BLaER1 treated with 17β-estradiol and CSF1 and Interleukin-3, amounts not matched to agents 10 nM and 100 nM (cell line): Measurements from ENCODE around the gene LIF.

Experiments used
- H3K27ac ChIP-seq, 11 experiments: shearing (Covaris generic); formaldehyde crosslinking; 2 replicates each; pipeline ENCODE4 v1.8.1; 2022
- H3K27me3 ChIP-seq, 11 experiments: shearing (Covaris generic); formaldehyde crosslinking; 2 replicates each; pipeline ENCODE4 v1.8.1; 2022
- H3K36me3 ChIP-seq, 11 experiments: shearing (Covaris generic); formaldehyde crosslinking; 2 replicates each; pipeline ENCODE4 v1.8.1; 2022
- H3K4me1 ChIP-seq, 10 experiments: shearing (Covaris generic); formaldehyde crosslinking; 2 replicates each; pipeline ENCODE4 v1.8.1; 2022
- H3K4me2 ChIP-seq, 11 experiments: shearing (Covaris generic); formaldehyde crosslinking; 2 replicates each; pipeline ENCODE4 v1.8.1; 2022
- H3K4me3 ChIP-seq, 10 experiments: shearing (Covaris generic); formaldehyde crosslinking; 2 replicates each; pipeline ENCODE4 v1.8.1; 2022
- H3K9ac ChIP-seq, 11 experiments: shearing (Covaris generic); formaldehyde crosslinking; 2 replicates each; pipeline ENCODE4 v1.8.1; 2022
- H3K9me3 ChIP-seq, 11 experiments: shearing (Covaris generic); formaldehyde crosslinking; replicated peaks in 1 of 11; 2 replicates each; pipeline ENCODE4 v1.8.1; 2022
- H4K20me1 ChIP-seq, 11 experiments: shearing (Covaris generic); formaldehyde crosslinking; 2 replicates each; pipeline ENCODE4 v1.8.1; 2022
- Cebpa-rat ChIP-seq, 11 experiments: shearing (Covaris generic); IDR thresholded peaks; 2 replicates each; pipeline ENCODE4 v1.8.1; 2022

The LIF gene

DNA sequence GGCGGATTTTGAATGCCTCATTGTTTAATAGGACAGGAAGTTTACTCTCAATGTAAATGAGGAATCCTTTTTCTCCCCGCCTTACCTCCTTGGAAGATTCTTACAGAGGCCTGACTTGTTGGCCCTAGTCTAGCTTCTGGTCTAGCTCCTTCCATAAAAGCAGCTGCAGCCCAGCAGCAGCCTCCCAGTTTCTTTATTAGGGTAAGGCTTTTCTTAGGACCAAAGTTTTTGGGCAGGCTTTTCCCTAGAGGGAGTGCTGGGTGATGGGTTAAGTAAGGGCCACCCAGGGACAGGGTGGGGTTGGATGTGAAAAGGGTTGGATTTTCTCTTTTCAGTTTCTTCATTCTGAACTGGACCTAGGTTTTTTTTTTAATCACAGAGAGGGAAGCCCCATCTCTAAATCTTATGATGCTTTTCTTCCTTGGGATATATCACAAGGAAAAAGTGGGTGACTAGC lies 49.7 kb downstream of the LIF start:
- H3K9me3 ChIP-seq, result no peaks in the 10 kb centered on the region
- H3K4me1 ChIP-seq, result peaks cover 19 to 63% (median 43%) of the 10 kb centered on the region in 10 experiments
- no peaks in the 10 kb centered on the region for H3K27me3 ChIP-seq
- 0 out of 22 replicates have a peak, but pooled peaks of 1 of the 11 experiments have one; percentile 3 for TF ChIP-seq Cebpa-rat (IDR thresholded peaks at IDR 0.05)
- H4K20me1 ChIP-seq, result no peaks in the 10 kb centered on the region
- H3K4me3 ChIP-seq, result no peak overlapping the region
- peak overlapping the region; percentile 62 to 84 (median 74) for H3K4me2 ChIP-seq
- H3K27ac ChIP-seq, result peak overlapping the region in 10 of 11 experiments; percentile 15 to 73 (median 65); a peak in 18 of 22 replicates
- no peaks in the 10 kb centered on the region for H3K36me3 ChIP-seq
- peak overlapping the region in 8 of 11 experiments; percentile 19 to 58 (median 40); a peak in 14 of 22 replicates for H3K9ac ChIP-seq

DNA sequence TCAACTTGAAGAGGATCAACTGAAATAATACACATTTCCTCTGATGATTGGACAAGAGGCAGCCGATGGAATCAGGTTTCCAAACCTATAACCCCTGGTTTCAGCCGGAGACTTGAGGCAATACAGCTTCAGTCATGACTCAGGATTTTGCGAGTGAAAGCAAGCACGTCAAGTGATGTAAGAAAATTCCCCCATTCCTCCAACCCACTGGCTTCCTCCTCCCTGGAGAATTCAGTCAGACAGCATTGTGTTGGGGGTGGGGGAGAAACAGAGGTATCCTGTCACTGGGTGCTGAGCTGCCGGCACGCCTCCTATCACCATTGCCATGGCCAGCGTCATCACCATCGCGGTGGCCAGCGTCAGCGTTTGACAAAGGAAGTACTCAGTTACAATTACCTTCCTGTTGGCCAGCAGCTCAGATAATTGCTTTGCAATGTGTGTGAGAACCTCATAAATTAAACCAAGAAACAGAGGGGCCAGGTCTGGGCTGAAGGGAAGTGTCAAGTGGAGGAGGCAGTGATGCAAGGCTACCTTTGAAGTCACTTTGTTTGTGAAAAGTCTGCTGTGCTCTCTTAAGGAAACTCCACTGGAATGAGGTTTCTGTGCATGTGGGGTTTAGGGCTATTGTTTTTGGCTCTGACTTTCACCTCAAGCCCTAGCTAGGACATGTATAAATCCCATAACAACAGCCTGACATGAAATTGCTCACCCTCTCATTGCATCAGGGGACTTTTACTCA lies 50.2 kb downstream of the LIF start:
- Histone ChIP-seq H3K27ac (peak overlapping the region in 10 of 11 experiments; percentile 15 to 73 (median 65); a peak in 18 of 22 replicates), H3K4me2 (peak overlapping the region; percentile 62 to 84 (median 74)), H4K20me1 (no peaks in the 10 kb centered on the region), H3K4me3 (no peak overlapping the region), H3K9ac (peak overlapping the region in 8 of 11 experiments; percentile 19 to 58 (median 40); a peak in 14 of 22 replicates), H3K36me3 (no peaks in the 10 kb centered on the region), H3K4me1 (peaks cover 19 to 65% (median 44%) of the 10 kb centered on the region in 10 experiments), H3K27me3 (no peaks in the 10 kb centered on the region), H3K9me3 (no peaks in the 10 kb centered on the region)
- peak in 1 of 11 experiments; percentile 33; a peak in 3 of 22 replicates for TF ChIP-seq Cebpa-rat (IDR thresholded peaks at IDR 0.05)

DNA sequence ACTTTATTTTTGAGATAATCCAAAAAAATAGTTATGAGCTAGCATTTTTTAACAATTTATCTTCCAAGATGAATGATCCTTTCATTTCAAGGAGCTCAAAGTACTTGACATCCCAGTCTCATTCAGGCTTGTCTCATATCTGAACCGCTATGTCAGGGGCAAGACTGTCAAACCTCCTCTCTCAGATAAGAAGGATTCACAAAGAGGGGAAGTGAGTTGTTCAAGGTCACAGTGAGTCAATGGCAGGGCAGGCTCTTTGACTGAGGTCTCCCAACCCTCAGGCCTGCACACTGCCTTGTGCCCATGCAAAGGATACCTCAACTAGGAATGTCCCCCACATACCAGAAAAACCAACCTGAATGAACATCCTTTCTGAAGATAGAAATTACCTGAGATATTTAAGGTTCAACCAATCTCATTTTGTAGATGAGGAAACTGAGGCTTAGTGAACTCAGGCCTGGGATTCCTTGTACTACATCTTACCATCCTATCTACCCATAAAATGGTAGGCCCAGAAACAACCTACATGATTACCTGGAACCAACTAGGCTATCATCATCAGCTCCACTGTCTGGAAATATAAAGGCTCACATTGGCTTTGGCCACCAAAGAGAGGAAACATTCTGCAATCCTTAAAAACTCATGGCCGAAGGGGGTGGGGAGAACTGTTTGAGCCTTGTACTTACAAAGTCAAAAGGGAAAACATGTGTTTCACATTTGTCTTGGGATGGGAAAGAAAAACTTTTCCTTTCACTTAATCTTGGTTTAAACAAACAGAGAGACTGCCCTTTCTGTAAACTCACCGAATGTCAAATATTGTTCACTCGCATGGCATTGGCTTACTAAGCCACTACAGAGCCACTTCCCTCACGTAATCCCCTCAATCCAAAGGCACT lies 51.1 kb downstream of the LIF start:
- H3K9ac ChIP-seq, result peak overlapping the region in 4 of 11 experiments; percentile 19 to 48 (median 40); a peak in 4 of 22 replicates
- no peak overlapping the region for H3K4me3 ChIP-seq
- no peaks in the 10 kb centered on the region for H3K27me3 ChIP-seq
- H3K4me1 ChIP-seq, result peaks cover 26 to 71% (median 47%) of the 10 kb centered on the region in 10 experiments
- H3K36me3 ChIP-seq, result no peaks in the 10 kb centered on the region
- H3K27ac ChIP-seq, result peak overlapping the region in 9 of 11 experiments; percentile 55 to 73 (median 65); a peak in 17 of 22 replicates
- peak overlapping the region; percentile 62 to 84 (median 74) for H3K4me2 ChIP-seq
- H4K20me1 ChIP-seq, result no peaks in the 10 kb centered on the region
- no peaks in the 10 kb centered on the region for H3K9me3 ChIP-seq
- TF ChIP-seq Cebpa-rat (IDR thresholded peaks at IDR 0.05), result no peak

DNA sequence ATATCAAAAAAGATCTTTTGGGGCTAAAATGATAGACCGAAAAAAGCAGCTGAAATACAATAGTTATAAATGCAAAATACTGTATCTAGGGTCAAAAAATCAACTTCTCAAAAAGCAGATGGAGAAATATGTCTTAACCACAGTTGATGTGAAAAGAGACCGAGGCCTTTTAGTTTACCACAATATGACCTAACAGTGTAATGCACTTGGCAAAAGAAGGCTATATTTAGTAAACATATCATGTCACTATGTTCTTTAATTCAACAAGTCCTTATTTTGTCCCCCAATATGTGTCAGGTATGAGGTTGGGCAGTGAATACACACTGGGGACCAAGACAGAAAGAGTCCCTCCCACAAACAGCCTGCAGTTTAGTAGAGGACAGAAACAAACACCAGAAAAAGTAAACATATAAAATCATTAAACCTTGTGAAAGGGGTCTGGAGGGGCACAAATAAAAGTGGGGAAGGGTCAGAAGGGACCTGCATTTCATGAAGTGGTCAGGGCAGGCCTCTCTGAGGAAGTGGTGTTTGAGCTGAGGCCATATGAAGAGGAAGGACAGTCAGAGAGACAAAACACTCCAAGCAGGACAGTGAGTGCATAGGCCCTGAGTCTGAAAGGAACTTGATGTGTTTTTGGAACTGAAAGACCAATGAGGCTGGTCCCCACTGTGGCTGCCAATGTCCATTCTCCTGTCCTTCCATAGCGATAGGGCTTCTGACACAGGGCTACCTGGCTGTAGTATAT lies 53.4 kb downstream of the LIF start:
- Histone ChIP-seq H3K27ac (0 out of 22 replicates have a peak overlapping the region, but pooled peaks of 1 of the 11 experiments have one; percentile 5), H3K4me3 (no peak overlapping the region), H3K9ac (no peak overlapping the region), H3K4me2 (peak overlapping the region in 4 of 11 experiments; percentile 5 to 45 (median 24); a peak in 7 of 22 replicates), H3K4me1 (peaks cover 27 to 66% (median 45%) of the 10 kb centered on the region in 10 experiments), H4K20me1 (no peaks in the 10 kb centered on the region), H3K27me3 (no peaks in the 10 kb centered on the region), H3K9me3 (no peaks in the 10 kb centered on the region), H3K36me3 (no peaks in the 10 kb centered on the region)
- no peak for TF ChIP-seq Cebpa-rat (IDR thresholded peaks at IDR 0.05)

DNA sequence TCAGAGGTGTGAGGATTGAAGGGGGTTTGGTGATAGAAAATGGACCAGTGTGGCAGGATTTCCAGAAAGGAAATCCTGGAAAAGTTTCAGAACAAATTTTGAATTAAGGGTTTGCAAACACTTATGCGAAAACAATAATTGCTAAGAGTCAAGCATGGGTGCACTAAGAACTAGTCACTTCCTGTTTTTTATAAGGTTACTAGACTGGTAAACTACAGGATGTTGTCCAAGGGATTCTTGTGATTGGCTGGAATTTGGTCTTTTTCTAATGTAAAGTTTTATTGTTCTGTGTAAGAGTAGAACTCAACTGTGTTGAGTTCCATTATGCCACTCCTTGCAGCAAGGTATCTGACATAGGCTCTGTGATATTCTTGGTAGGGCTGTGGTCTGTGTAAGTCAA lies 54.1 kb downstream of the LIF start:
- peaks cover 27 to 58% (median 44%) of the 10 kb centered on the region in 10 experiments for H3K4me1 ChIP-seq
- TF ChIP-seq Cebpa-rat (IDR thresholded peaks at IDR 0.05), result no peak
- peak overlapping the region in 2 of 11 experiments; percentile 2 to 10; a peak in 3 of 22 replicates for H3K27ac ChIP-seq
- H3K36me3 ChIP-seq, result no peaks in the 10 kb centered on the region
- peak overlapping the region in 10 of 11 experiments; percentile 5 to 45 (median 20); a peak in 14 of 22 replicates for H3K4me2 ChIP-seq
- H3K9ac ChIP-seq, result no peak overlapping the region
- no peaks in the 10 kb centered on the region for H4K20me1 ChIP-seq
- H3K4me3 ChIP-seq, result no peak overlapping the region
- H3K9me3 ChIP-seq, result no peaks in the 10 kb centered on the region
- H3K27me3 ChIP-seq, result no peaks in the 10 kb centered on the region

DNA sequence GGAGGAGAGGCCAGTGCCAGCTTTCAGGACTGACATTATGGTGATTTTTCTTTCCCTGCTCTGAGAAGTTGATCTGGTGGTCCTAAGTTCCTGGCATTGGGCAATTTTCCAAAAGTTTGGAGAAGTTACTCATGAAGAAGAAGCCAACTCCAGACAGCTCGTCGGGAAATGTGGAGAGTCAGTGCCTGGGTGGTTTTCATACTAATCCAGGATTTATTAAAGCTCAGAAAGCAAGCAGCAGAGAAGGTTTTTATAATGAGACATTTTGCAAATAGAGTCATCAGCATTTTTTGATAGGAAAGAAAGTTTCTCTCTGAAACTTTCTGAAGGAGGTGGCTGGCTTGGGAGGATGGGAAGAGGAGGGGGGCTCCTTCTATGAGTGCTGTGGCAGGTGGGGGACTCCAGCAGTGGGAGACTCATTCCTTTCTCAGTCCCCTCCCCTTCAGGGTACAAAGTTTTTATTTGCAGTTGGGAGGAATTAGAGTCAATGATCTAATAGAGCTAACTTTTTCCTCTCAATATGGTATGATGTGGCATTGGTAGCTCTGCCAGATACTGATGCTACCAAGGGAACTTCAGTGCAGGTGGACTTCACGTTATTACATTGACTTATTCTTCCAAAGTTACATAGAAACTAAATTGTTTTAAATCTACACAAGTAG lies 55.4 kb downstream of the LIF start:
- Histone ChIP-seq H3K27me3 (no peaks in the 10 kb centered on the region), H3K4me2 (peak overlapping the region in 7 of 11 experiments; percentile 5 to 45 (median 26); a peak in 7 of 22 replicates), H3K9ac (no peak overlapping the region), H3K9me3 (no peaks in the 10 kb centered on the region), H4K20me1 (no peaks in the 10 kb centered on the region), H3K36me3 (no peaks in the 10 kb centered on the region), H3K4me1 (peaks cover 18 to 45% (median 31%) of the 10 kb centered on the region in 10 experiments), H3K4me3 (no peak overlapping the region), H3K27ac (no peak overlapping the region)
- TF ChIP-seq Cebpa-rat (IDR thresholded peaks at IDR 0.05), result no peak

DNA sequence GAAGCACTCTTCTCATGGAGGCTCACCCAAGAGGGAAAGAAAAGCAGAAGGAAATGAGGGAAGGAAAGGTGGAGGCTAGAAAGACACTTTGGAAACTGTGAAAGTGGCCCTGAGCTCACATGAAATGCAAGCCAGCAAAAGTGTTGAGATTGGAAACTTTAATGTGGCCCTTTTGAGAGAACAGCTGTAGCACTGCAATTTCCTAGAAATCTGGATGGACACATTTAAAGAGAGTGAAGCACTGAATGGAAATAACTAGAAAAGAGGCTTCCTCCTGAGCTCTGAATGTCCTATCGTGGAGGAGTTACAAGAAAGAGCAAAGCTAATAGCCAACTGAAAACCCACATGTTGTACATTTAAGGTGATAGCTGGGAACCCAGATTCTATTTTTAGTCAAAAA lies 56.0 kb downstream of the LIF start:
- Histone ChIP-seq H3K9ac (no peak overlapping the region), H3K4me2 (peak overlapping the region in 9 of 11 experiments; percentile 3 to 45 (median 24); a peak in 12 of 22 replicates)

More for the DNA sequence above, 56.0 kb downstream of the LIF start:
- Histone ChIP-seq H3K4me3 (no peak overlapping the region), H3K27me3 (no peaks in the 10 kb centered on the region), H3K4me1 (peaks cover 12 to 39% (median 26%) of the 10 kb centered on the region in 10 experiments), H3K27ac (no peak overlapping the region), H4K20me1 (no peaks in the 10 kb centered on the region), H3K9me3 (no peaks in the 10 kb centered on the region), H3K36me3 (no peaks in the 10 kb centered on the region)
- TF ChIP-seq Cebpa-rat (IDR thresholded peaks at IDR 0.05), result no peak
